GM23338 (cell line): Measurements from ENCODE around the gene OR5K2. TPM values are rescaled to one million over a fixed set of nuclear protein-coding genes. Genes with fewer than 3 reads are reported as not detected.

Experiments
- ATAC-seq: fragments of 200-7000 bp; cut with Tn5 transposase; 3 replicates; pipeline ENCODE4 v1.9.1; 2020
- DNase-seq: peaks from one replicate; pipeline ENCODE4 v3.0.0-alpha.2; 2015; ENCODE audit warnings: low spot score
- H2AFZ ChIP-seq: fragments of 200-600 bp; sonication (generic); 2 replicates; pipeline ENCODE4 v1.8.0; 2016; ENCODE audit warnings: antibody characterized with exemption, mild to moderate bottlenecking, moderate library complexity
- H3F3A ChIP-seq: fragments of 200-600 bp; sonication (generic); replicated peaks from 2 replicates; pipeline ENCODE4 v1.8.0; 2017; ENCODE audit warnings: antibody characterized with exemption, mixed run types, low read depth
- H3K27ac ChIP-seq: fragments of 200-600 bp; sonication (generic); 2 replicates; pipeline ENCODE4 v1.6.1; 2016; ENCODE audit warnings: low read depth
- H3K27me3 ChIP-seq: fragments of 200-600 bp; sonication (generic); 2 replicates; pipeline ENCODE4 v1.8.0; 2016; ENCODE audit warnings: mild to moderate bottlenecking, mixed run types, moderate library complexity; ENCODE audit not compliant: insufficient read depth
- H3K36me3 ChIP-seq: fragments of 200-600 bp; sonication (generic); 2 replicates; pipeline ENCODE4 v1.8.0; 2016; ENCODE audit warnings: mild to moderate bottlenecking; ENCODE audit not compliant: insufficient read depth
- H3K4me1 ChIP-seq: fragments of 200-600 bp; sonication (generic); 2 replicates; pipeline ENCODE4 v1.8.0; 2016; ENCODE audit warnings: mild to moderate bottlenecking, moderate library complexity; ENCODE audit not compliant: insufficient read depth
- H3K4me2 ChIP-seq: fragments of 200-600 bp; sonication (generic); 2 replicates; pipeline ENCODE4 v1.7.1; 2017; ENCODE audit warnings: mixed run types
- H3K4me3 ChIP-seq: fragments of 200-600 bp; sonication (generic); 2 replicates; pipeline ENCODE4 v1.6.1; 2016; ENCODE audit warnings: mixed run types
- H3K79me2 ChIP-seq: fragments of 200-600 bp; sonication (generic); replicated peaks from 2 replicates; pipeline ENCODE4 v1.8.0; 2017; ENCODE audit warnings: mild to moderate bottlenecking; ENCODE audit not compliant: insufficient read depth
- H3K9me2 ChIP-seq: fragments of 200-600 bp; sonication (generic); 2 replicates; pipeline ENCODE4 v1.8.0; 2017; ENCODE audit not compliant: insufficient read depth
- H4K20me1 ChIP-seq: fragments of 200-600 bp; sonication (generic); replicated peaks from 2 replicates; pipeline ENCODE4 v1.8.0; 2017; ENCODE audit warnings: mild to moderate bottlenecking; ENCODE audit not compliant: insufficient read depth
- H3K27ac Mint-ChIP-seq: 2 replicates; pipeline ENCODE4 v1.8.0; 2020; ENCODE audit warnings: inconsistent platforms, mild to moderate bottlenecking, moderate library complexity, mixed read lengths
- H3K27me3 Mint-ChIP-seq: 3 replicates; pipeline ENCODE4 v1.8.0; 2022; ENCODE audit warnings: low read depth, mild to moderate bottlenecking, moderate library complexity, mixed read lengths, inconsistent platforms; ENCODE audit not compliant: insufficient read depth, poor library complexity
- H3K36me3 Mint-ChIP-seq: 3 replicates; pipeline ENCODE4 v1.8.0; 2021; ENCODE audit warnings: low read depth, mild to moderate bottlenecking, inconsistent platforms, moderate library complexity, mixed read lengths
- H3K4me1 Mint-ChIP-seq: 3 replicates; pipeline ENCODE4 v1.8.0; 2020; ENCODE audit warnings: mild to moderate bottlenecking, inconsistent platforms, mixed read lengths
- H3K4me3 Mint-ChIP-seq: 3 replicates; pipeline ENCODE4 v1.8.0; 2021; ENCODE audit warnings: moderate library complexity, mild to moderate bottlenecking, inconsistent platforms, mixed read lengths
- H3K9me3 Mint-ChIP-seq: 3 replicates; pipeline ENCODE4 v1.8.0; 2020; ENCODE audit warnings: moderate library complexity, mild to moderate bottlenecking, inconsistent platforms, mixed read lengths
- CREB1 ChIP-seq: fragments of 250-450 bp; sonication (Bioruptor Pico); IDR thresholded peaks from 2 replicates; pipeline ENCODE4 v1.5.0; 2020; ENCODE audit warnings: low read depth, mild to moderate bottlenecking, moderate library complexity
- EZH2 ChIP-seq: fragments of 200-600 bp; sonication (generic); IDR thresholded peaks from one replicate; pipeline ENCODE4 v1.8.0; 2017; ENCODE audit warnings: antibody characterized with exemption, mild to moderate bottlenecking, low read depth; ENCODE audit not compliant: unreplicated experiment
- JUNB ChIP-seq: IDR thresholded peaks from one replicate; pipeline ENCODE4 v1.6.1; 2016; ENCODE audit warnings: antibody characterized with exemption; ENCODE audit not compliant: unreplicated experiment
- NANOG ChIP-seq: IDR thresholded peaks from 2 replicates; pipeline ENCODE4 v1.6.1; 2016; ENCODE audit warnings: antibody characterized with exemption, borderline replicate concordance
- REST ChIP-seq: IDR thresholded peaks from one replicate; pipeline ENCODE4 v1.6.1; 2018; ENCODE audit warnings: antibody characterized with exemption; ENCODE audit not compliant: unreplicated experiment
- STAT1 ChIP-seq: IDR thresholded peaks from one replicate; pipeline ENCODE4 v1.6.1; 2016; ENCODE audit warnings: antibody characterized with exemption; ENCODE audit not compliant: unreplicated experiment
- ZNF114 ChIP-seq: fragments of 250-450 bp; sonication (Bioruptor Pico); IDR thresholded peaks from 2 replicates; pipeline ENCODE4 v1.5.0; 2020; ENCODE audit warnings: mild to moderate bottlenecking, moderate library complexity
- ZNF331 ChIP-seq: fragments of 250-450 bp; sonication (Bioruptor Pico); IDR thresholded peaks from 2 replicates; pipeline ENCODE4 v1.5.0; 2020; ENCODE audit warnings: low read depth, mild to moderate bottlenecking, moderate library complexity
- polyA plus RNA-seq: library from polyadenylated mRNA; unstranded; fragments of >200 nt; fragmentation: Nextera tagmentation; extraction: Ambion mirVana; gene quantifications from 2 replicates; pipeline ENCODE4 v1.2.1, GENCODE V29; 2016
- total RNA-seq: library from RNA; depleted of rRNA; stranded (reverse); fragments of >200 nt; shearing (Covaris generic); gene quantifications from 2 replicates; pipeline ENCODE4 v1.2.3, GENCODE V29; 2014
- TF ChIP-seq, protein P1 (sequence below): fragments of 250-450 bp; sonication (Bioruptor Pico); IDR thresholded peaks from 2 replicates; pipeline ENCODE4 v1.5.0; 2020; ENCODE audit warnings: mild to moderate bottlenecking, moderate library complexity
- TF ChIP-seq, protein P2 (sequence below), 2 experiments: fragments of 200-600 bp in 1 of 2; sonication (generic) in 1 of 2; conservative IDR thresholded peaks; 2 replicates each; pipeline versions ENCODE4 v1.5.1 to v1.6.1; 2016 to 2017; ENCODE audit warnings: antibody characterized with exemption in 2 of 2, low read depth in 2 of 2, mild to moderate bottlenecking in 2 of 2, moderate library complexity in 1 of 2
- TF ChIP-seq, protein P3 (sequence below): IDR thresholded peaks from 2 replicates; pipeline ENCODE4 v1.6.1; 2016; ENCODE audit warnings: antibody characterized with exemption

Gene OR5K2
- total and polyA plus RNA-seq, 2 experiments from 2014 or later = not detected

DNA sequence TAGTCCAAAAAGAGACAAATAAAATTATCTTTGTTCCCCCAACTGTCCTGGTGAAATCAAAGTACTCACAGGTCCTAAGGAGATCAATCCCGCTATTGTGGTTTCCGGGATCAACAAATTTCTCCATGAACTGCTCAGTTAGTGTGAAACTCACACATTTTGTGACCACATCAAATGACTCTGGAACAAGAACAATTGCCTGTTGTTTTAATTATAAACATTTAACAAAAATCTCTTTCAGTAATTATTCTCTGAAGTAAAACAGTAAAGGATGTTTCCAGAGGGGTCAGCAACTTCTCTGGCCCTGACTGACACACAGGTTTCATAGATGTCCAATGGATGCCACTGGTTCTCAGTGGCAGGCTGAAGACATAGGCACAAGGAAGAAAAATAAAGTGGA lies 21.3 kb downstream of the OR5K2 start (continued):
- TF ChIP-seq, protein P1, sequence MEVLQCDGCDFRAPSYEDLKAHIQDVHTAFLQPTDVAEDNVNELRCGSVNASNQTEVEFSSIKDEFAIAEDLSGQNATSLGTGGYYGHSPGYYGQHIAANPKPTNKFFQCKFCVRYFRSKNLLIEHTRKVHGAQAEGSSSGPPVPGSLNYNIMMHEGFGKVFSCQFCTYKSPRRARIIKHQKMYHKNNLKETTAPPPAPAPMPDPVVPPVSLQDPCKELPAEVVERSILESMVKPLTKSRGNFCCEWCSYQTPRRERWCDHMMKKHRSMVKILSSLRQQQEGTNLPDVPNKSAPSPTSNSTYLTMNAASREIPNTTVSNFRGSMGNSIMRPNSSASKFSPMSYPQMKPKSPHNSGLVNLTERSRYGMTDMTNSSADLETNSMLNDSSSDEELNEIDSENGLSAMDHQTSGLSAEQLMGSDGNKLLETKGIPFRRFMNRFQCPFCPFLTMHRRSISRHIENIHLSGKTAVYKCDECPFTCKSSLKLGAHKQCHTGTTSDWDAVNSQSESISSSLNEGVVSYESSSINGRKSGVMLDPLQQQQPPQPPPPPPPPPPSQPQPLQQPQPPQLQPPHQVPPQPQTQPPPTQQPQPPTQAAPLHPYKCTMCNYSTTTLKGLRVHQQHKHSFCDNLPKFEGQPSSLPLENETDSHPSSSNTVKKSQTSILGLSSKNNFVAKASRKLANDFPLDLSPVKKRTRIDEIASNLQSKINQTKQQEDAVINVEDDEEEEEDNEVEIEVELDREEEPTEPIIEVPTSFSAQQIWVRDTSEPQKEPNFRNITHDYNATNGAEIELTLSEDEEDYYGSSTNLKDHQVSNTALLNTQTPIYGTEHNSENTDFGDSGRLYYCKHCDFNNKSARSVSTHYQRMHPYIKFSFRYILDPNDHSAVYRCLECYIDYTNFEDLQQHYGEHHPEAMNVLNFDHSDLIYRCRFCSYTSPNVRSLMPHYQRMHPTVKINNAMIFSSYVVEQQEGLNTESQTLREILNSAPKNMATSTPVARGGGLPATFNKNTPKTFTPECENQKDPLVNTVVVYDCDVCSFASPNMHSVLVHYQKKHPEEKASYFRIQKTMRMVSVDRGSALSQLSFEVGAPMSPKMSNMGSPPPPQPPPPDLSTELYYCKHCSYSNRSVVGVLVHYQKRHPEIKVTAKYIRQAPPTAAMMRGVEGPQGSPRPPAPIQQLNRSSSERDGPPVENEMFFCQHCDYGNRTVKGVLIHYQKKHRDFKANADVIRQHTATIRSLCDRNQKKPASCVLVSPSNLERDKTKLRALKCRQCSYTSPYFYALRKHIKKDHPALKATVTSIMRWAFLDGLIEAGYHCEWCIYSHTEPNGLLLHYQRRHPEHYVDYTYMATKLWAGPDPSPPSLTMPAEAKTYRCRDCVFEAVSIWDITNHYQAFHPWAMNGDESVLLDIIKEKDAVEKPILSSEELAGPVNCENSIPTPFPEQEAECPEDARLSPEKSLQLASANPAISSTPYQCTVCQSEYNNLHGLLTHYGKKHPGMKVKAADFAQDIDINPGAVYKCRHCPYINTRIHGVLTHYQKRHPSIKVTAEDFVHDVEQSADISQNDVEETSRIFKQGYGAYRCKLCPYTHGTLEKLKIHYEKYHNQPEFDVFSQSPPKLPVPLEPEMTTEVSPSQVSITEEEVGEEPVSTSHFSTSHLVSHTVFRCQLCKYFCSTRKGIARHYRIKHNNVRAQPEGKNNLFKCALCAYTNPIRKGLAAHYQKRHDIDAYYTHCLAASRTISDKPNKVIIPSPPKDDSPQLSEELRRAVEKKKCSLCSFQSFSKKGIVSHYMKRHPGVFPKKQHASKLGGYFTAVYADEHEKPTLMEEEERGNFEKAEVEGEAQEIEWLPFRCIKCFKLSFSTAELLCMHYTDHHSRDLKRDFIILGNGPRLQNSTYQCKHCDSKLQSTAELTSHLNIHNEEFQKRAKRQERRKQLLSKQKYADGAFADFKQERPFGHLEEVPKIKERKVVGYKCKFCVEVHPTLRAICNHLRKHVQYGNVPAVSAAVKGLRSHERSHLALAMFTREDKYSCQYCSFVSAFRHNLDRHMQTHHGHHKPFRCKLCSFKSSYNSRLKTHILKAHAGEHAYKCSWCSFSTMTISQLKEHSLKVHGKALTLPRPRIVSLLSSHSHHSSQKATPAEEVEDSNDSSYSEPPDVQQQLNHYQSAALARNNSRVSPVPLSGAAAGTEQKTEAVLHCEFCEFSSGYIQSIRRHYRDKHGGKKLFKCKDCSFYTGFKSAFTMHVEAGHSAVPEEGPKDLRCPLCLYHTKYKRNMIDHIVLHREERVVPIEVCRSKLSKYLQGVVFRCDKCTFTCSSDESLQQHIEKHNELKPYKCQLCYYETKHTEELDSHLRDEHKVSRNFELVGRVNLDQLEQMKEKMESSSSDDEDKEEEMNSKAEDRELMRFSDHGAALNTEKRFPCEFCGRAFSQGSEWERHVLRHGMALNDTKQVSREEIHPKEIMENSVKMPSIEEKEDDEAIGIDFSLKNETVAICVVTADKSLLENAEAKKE (CRISPR knock-in tag) = no peak
- TF ChIP-seq CREB1 (CRISPR knock-in tag) = no peak
- no peak for TF ChIP-seq JUNB
- TF ChIP-seq EZH2 = no peak

GRCh38 chr3:98519351-98519750 lies 21.9 kb downstream of the OR5K2 start:
- H3K27me3 Mint-ChIP-seq = no peaks in the 10 kb centered on the region
- H4K20me1 ChIP-seq = peaks cover 13% of the 10 kb centered on the region
- no peak for DNase-seq
- TF ChIP-seq REST = no peak
- TF ChIP-seq, protein P2, sequence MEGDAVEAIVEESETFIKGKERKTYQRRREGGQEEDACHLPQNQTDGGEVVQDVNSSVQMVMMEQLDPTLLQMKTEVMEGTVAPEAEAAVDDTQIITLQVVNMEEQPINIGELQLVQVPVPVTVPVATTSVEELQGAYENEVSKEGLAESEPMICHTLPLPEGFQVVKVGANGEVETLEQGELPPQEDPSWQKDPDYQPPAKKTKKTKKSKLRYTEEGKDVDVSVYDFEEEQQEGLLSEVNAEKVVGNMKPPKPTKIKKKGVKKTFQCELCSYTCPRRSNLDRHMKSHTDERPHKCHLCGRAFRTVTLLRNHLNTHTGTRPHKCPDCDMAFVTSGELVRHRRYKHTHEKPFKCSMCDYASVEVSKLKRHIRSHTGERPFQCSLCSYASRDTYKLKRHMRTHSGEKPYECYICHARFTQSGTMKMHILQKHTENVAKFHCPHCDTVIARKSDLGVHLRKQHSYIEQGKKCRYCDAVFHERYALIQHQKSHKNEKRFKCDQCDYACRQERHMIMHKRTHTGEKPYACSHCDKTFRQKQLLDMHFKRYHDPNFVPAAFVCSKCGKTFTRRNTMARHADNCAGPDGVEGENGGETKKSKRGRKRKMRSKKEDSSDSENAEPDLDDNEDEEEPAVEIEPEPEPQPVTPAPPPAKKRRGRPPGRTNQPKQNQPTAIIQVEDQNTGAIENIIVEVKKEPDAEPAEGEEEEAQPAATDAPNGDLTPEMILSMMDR (conservative IDR thresholded peaks at IDR 0.05; ENCODE audit: low read depth in 2 of 2) = no peak
- TF ChIP-seq, protein P3, sequence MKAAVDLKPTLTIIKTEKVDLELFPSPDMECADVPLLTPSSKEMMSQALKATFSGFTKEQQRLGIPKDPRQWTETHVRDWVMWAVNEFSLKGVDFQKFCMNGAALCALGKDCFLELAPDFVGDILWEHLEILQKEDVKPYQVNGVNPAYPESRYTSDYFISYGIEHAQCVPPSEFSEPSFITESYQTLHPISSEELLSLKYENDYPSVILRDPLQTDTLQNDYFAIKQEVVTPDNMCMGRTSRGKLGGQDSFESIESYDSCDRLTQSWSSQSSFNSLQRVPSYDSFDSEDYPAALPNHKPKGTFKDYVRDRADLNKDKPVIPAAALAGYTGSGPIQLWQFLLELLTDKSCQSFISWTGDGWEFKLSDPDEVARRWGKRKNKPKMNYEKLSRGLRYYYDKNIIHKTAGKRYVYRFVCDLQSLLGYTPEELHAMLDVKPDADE = no peak
- no peak for TF ChIP-seq CREB1 (CRISPR knock-in tag)
- TF ChIP-seq ZNF114 (CRISPR knock-in tag) = no peak
- no peak for TF ChIP-seq NANOG
- TF ChIP-seq STAT1 = no peak
- no peak for TF ChIP-seq ZNF331 (CRISPR knock-in tag)
- no peak overlapping the region; the same call in 2 of the 3 replicates for H3K4me3 Mint-ChIP-seq
- no peaks in the 10 kb centered on the region for H3F3A ChIP-seq
- H3K79me2 ChIP-seq = peaks cover 49% of the 10 kb centered on the region
- no peaks in the 10 kb centered on the region for H3K9me2 ChIP-seq
- ATAC-seq = no peak
- H3K27me3 ChIP-seq = no peaks in the 10 kb centered on the region
- H3K4me1 ChIP-seq = peaks cover 26% of the 10 kb centered on the region
- peak overlapping the region; percentile 79 for H3K27ac Mint-ChIP-seq
- no peak overlapping the region for H2AFZ ChIP-seq
- H3K4me1 Mint-ChIP-seq = peaks cover 33% of the 10 kb centered on the region
- peaks cover 3% of the 10 kb centered on the region; the same call in 1 of the 2 replicates for H3K36me3 ChIP-seq
- no peaks in the 10 kb centered on the region for H3K9me3 Mint-ChIP-seq
- no peak overlapping the region for H3K4me3 ChIP-seq
- H3K27ac ChIP-seq = no peak overlapping the region
- H3K4me2 ChIP-seq = no peak overlapping the region
- peaks cover 39% of the 10 kb centered on the region for H3K36me3 Mint-ChIP-seq
